Panc1 (cell line): ENCODE results near the gene MYT1. TPM values are rescaled to one million over a fixed set of nuclear protein-coding genes. Genes with fewer than 3 reads are reported as not detected.

Experiments
- ATAC-seq: fragments of 200-7000 bp; cut with Tn5 transposase; 2 replicates; pipeline ENCODE4 v1.9.1; 2020; ENCODE audit warnings: mild to moderate bottlenecking, moderate library complexity
- BruUV-seq: library from RNA; stranded (reverse); fragments of 400-500 nt; replicated peaks from 2 replicates; lab custom pipeline; 2021; lab: Mats Ljungman, UMichigan
- CTCF ChIA-PET: fragments of 300-600 bp; sonication (Branson Sonifier 250); formaldehyde crosslinking; loops from one replicate; lab custom pipeline; 2022; ENCODE audit warnings: antibody characterized with exemption; lab: Charles Lee
- POLR2A ChIA-PET: fragments of 300-600 bp; sonication (Branson Sonifier 250); formaldehyde crosslinking; loops from one replicate; lab custom pipeline; 2022; ENCODE audit warnings: antibody characterized with exemption; lab: Charles Lee
- DNase-seq: peaks from one replicate; pipeline ENCODE4 v3.0.0-alpha.2; 2010; ENCODE audit warnings: low read depth, low spot score
- H3K27ac ChIP-seq: 2 replicates; pipeline ENCODE4 v1.5.1; 2011; ENCODE audit warnings: mild to moderate bottlenecking, low read length, inconsistent platforms
- H3K27me3 ChIP-seq: fragments of 200-500 bp; sonication (Bioruptor generic); 2 replicates; pipeline ENCODE4 v1.6.0; 2014; ENCODE audit warnings: low read length, inconsistent platforms; ENCODE audit not compliant: control insufficient read depth, insufficient read depth
- H3K36me3 ChIP-seq: fragments of 200-500 bp; sonication (Bioruptor generic); 2 replicates; pipeline ENCODE4 v1.5.1; 2014; ENCODE audit warnings: inconsistent platforms, mild to moderate bottlenecking, low read length, moderate library complexity; ENCODE audit not compliant: control insufficient read depth, insufficient read depth
- H3K4me1 ChIP-seq: 2 replicates; pipeline ENCODE4 v1.5.1; 2011; ENCODE audit warnings: inconsistent platforms, mild to moderate bottlenecking, low read length, moderate library complexity; ENCODE audit not compliant: control insufficient read depth, insufficient read depth
- H3K4me3 ChIP-seq, 2 experiments: 2 replicates each; pipeline ENCODE4 v1.5.1; 2011 to 2012; ENCODE audit warnings: low read depth in 2 of 2, low read length in 2 of 2, mild to moderate bottlenecking in 2 of 2, inconsistent platforms in 1 of 2, moderate library complexity in 1 of 2
- H3K9me3 ChIP-seq: fragments of 200-500 bp; sonication (Bioruptor generic); 2 replicates; pipeline ENCODE4 v1.5.1; 2014; ENCODE audit warnings: low read depth, mild to moderate bottlenecking, inconsistent platforms, low read length, moderate library complexity; ENCODE audit not compliant: control insufficient read depth, insufficient read depth
- CTCF ChIP-seq: fragments of 450-650 bp; IDR thresholded peaks from 2 replicates; pipeline ENCODE4 v1.5.1; 2017; ENCODE audit warnings: mild to moderate bottlenecking
- POLR2AphosphoS5 ChIP-seq: IDR thresholded peaks from 2 replicates; pipeline ENCODE4 v1.6.1; 2012; ENCODE audit warnings: mild to moderate bottlenecking, low read depth, low read length, moderate library complexity
- REST ChIP-seq, 2 experiments: IDR thresholded peaks; 2 replicates each; pipeline ENCODE4 v1.6.1; 2011 to 2012; ENCODE audit warnings: low read depth in 2 of 2, control low read depth in 1 of 2, low read length in 1 of 2, mild to moderate bottlenecking in 1 of 2, moderate library complexity in 1 of 2; ENCODE audit not compliant: insufficient read depth in 1 of 2
- SIN3A ChIP-seq: IDR thresholded peaks from 2 replicates; pipeline ENCODE4 v1.6.1; 2012; ENCODE audit warnings: low read depth, mild to moderate bottlenecking, low read length, moderate library complexity, borderline replicate concordance; ENCODE audit not compliant: insufficient read depth
- TCF7L2 ChIP-seq: IDR thresholded peaks from 2 replicates; pipeline ENCODE4 v1.6.1; 2011; ENCODE audit warnings: mild to moderate bottlenecking, low read depth, low read length, inconsistent platforms
- in situ Hi-C: cut with HindIII; loops from 2 replicates; pipeline ENCODE4 v1.10.0; 2016; ENCODE audit warnings: low sequenced_read_pairs, low pct_unique_long_range_greater_than_20kb
- intact Hi-C: fragments of 100-400 bp; cut with micrococcal nuclease; formaldehyde crosslinking; loops from one replicate; pipeline ENCODE4 v1.10.0; 2022; ENCODE audit not compliant: unreplicated experiment
- total RNA-seq: library from RNA; stranded (reverse); gene quantifications from one replicate; pipeline ENCODE4 v1.2.1, GENCODE V29; 2021; ENCODE audit not compliant: unreplicated experiment

Gene MYT1
- total RNA-seq, 1 experiment from 2014 or later, result 0.41 TPM

GRCh38 chr20:64207641-64208590 is 43.7 kb downstream of the MYT1 start:
- DNase-seq (no peak), ATAC-seq (no peak)
- in situ Hi-C loops (no loop called here), intact Hi-C loops (no loop called here)
- no TSS peak for BruUV-seq
- Histone ChIP-seq H3K9me3 (no peaks in the 10 kb centered on the region), H3K4me1 (no peaks in the 10 kb centered on the region), H3K27ac (no peak overlapping the region), H3K4me3 (no peak overlapping the region), H3K36me3 (no peaks in the 10 kb centered on the region), H3K27me3 (no peaks in the 10 kb centered on the region)
- ChIA-PET CTCF (interaction anchor here (0.6 kb wide), 1 partner anchor 911 kb away, joined by 3 read pairs; no protein-coding TSS in a partner anchor), POLR2A (no interaction called here)
- TF ChIP-seq TCF7L2, result no peak
- no peak for TF ChIP-seq SIN3A
- no peak for TF ChIP-seq CTCF
- TF ChIP-seq POLR2AphosphoS5, result no peak
- TF ChIP-seq REST (IDR thresholded peaks at IDR 0.05; ENCODE audit: insufficient read depth in 1 of 2, low read depth in 2 of 2, low read length in 1 of 2), result no peak

- no peak overlapping the region for H3K4me3 ChIP-seq
- TF ChIP-seq REST (IDR thresholded peaks at IDR 0.05; ENCODE audit: insufficient read depth in 1 of 2, low read depth in 2 of 2, low read length in 1 of 2) (no peak), POLR2AphosphoS5 (no peak), SIN3A (no peak), CTCF (no peak)
- H3K4me1 ChIP-seq, result no peaks in the 10 kb centered on the region
- ChIA-PET CTCF (no interaction called here), POLR2A (no interaction called here)
- in situ Hi-C loops (no loop called here), intact Hi-C loops (no loop called here)
- H3K9me3 ChIP-seq, result no peaks in the 10 kb centered on the region
- H3K36me3 ChIP-seq, result no peaks in the 10 kb centered on the region
- DNase-seq (no peak), ATAC-seq (no peak)
- BruUV-seq, result no TSS peak
- H3K27me3 ChIP-seq, result no peaks in the 10 kb centered on the region
- no peak overlapping the region for H3K27ac ChIP-seq
Observed at GRCh38 chr20:64209148-64209547, 44.9 kb downstream of the MYT1 start.
